Adrenal gland (tissue), 5 donors: ENCODE data around the gene CEBPE.

Experiments used
- POLR2A ChIP-seq, 2 donors: fragments of 450-650 bp; IDR thresholded peaks; one replicate each; pipeline ENCODE4 v1.6.1; 2017; ENCODE audit warnings: antibody characterized with exemption in 2 of 2, mild to moderate bottlenecking in 2 of 2, moderate library complexity in 1 of 2
- TF ChIP-seq, protein P1 (sequence below), 6 experiments: fragments of 450-650 bp in 4 of 6; fragments of 200-600 bp in 2 of 6; sonication (generic) in 1 of 6; IDR thresholded peaks; 1 replicate in 5 of 6; 2 replicates in 1 of 6; pipeline versions ENCODE4 v1.5.1 to v1.8.0; 2016 to 2021; ENCODE audit warnings: antibody characterized with exemption in 6 of 6, mild to moderate bottlenecking in 2 of 6, moderate library complexity in 1 of 6
- donor health status: DM: no; HTN: no; CAD: no.

GRCh38 chr14:23120541-23121251, 1.6 kb upstream of the CEBPE start:
- TF ChIP-seq POLR2A (IDR thresholded peaks at IDR 0.05): peak in 1 of 2 donors; percentile 43
- TF ChIP-seq, protein P1, sequence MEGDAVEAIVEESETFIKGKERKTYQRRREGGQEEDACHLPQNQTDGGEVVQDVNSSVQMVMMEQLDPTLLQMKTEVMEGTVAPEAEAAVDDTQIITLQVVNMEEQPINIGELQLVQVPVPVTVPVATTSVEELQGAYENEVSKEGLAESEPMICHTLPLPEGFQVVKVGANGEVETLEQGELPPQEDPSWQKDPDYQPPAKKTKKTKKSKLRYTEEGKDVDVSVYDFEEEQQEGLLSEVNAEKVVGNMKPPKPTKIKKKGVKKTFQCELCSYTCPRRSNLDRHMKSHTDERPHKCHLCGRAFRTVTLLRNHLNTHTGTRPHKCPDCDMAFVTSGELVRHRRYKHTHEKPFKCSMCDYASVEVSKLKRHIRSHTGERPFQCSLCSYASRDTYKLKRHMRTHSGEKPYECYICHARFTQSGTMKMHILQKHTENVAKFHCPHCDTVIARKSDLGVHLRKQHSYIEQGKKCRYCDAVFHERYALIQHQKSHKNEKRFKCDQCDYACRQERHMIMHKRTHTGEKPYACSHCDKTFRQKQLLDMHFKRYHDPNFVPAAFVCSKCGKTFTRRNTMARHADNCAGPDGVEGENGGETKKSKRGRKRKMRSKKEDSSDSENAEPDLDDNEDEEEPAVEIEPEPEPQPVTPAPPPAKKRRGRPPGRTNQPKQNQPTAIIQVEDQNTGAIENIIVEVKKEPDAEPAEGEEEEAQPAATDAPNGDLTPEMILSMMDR (IDR thresholded peaks at IDR 0.05): peak; percentile 100
